Activated T-helper 1 cell treated with anti-CD3 and anti-CD28 coated beads, Interleukin-2, amount 50 U/mL, for 16 hours (primary cell): ENCODE results near the gene KMO.

ENCODE experiments used
- DNase-seq, 2 donors: peaks; one replicate each; pipeline ENCODE4 v3.0.0-alpha.2; 2020; ENCODE audit warnings: low read depth in 1 of 2, low spot score in 1 of 2

The KMO gene

DNA sequence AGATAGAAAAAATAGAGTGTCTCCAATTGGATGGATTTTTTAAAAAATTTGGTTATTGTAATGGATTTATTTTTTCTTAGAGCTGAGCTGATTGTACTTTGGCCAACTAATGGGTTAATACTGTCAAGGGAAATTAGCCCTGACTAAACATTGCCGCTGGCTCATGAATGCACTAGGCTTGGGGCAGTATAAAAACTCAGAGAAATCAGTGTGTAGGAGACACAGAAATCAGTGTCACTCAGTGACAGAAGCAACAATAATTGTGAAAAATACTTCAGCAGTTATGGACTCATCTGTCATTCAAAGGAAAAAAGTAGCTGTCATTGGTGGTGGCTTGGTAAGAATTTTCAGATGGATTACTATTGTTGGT lies at the start of gene KMO:
KMO (plus strand) TSS at position 217 of the 370 bp plus-strand sequence; CDS start at position 284, 67 bp downstream.
- DNase-seq, result no peak

DNA sequence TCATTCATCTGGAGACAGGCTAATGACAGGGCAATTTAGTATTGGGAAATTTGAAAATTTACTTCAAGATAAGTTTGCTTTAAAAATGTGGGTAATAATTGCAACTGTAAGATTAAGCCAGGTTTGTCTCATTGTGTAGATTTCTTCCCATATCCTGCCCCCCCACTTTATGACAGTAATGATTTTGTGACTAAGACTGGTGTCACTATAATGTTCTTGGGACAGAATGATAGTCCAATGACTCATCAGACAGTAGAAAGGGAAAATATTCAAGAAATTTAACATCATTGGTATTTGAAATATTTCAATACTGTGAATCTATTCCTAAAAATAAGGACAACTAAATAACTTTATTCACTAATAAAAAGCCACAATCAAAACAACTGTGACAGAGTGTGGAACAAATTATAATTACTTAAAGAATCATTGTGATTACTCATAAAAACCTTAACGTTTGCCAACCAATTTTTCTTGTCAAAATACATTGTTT lies 49.4 kb upstream of the KMO start:
- no peak for DNase-seq

DNA sequence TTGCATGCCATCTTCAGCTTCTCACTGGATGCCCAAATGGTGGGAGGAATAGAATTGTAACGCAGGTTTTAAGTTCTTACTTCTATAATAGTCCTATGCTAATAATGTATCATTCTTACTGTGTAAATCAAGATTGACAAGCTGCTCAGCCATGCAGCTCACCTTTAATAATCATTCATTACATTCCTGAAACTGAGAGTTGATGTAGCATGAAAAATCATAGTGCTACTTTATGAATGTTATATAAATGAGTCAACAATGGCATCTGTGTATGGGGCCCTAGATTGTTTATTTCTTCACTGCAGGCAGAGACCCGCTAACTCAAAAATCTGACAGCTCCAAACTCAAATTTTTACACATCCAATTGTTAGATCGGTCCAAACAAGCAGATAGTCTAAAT lies 47.0 kb upstream of the KMO start:
- DNase-seq, result no peak

DNA sequence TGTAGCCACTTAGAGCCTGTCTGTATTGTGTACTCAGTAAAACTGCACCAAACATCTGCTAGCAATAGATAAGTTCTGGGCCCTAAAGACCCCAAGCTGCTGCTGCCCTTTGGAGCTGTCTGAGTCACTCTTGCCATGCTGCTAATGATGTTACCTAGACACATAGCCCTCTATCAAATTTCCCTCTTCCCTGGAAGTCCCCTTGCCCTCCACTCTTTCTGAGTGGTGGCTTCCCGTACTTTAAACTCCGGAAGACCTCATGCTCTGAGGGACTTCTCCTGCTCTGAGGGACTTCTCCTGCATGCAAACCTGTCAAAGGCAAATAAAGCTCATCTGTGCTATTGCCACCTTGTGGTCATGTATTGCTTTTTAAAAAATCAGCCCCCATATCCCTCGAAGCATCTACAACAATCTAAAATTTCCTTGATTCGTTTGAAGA lies 46.6 kb upstream of the KMO start:
- no peak for DNase-seq

DNA sequence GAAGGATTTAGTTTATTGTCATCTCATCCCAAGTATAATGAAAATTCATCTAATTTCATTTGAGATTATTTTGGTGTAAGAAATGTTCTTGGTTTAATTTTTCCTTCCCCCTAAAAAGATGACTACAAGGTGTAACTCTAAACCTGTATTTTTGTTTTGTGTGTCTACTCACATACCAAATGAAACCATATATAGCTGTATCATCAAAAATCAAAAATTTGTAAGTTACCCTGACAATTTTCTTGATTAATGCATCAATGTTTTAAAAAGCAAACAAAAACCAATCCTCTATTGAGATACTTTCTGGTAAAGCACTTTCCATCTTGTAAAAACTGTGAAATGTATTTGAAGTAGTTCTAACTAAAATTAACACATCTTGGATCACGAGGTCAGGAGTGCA lies 43.4 kb upstream of the KMO start:
- no peak for DNase-seq

DNA sequence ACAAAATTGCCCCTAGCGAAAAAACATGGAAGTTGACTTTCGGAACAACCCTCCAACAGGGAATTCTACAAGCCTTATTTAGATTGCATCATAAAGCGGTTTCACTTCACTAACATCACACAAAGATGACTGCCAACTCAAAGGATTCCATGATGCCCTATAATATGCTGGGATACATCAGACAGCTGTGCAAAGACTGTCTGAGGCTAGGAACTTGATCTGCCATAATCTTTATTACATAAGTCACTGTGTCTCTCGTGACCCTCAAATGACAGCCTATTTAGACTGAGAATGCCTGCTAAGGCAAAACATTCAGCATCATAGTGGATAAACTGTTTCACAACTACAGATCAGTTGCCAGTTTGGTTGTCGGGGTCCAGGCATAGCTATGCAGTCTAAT lies 36.4 kb upstream of the KMO start:
- no peak for DNase-seq

DNA sequence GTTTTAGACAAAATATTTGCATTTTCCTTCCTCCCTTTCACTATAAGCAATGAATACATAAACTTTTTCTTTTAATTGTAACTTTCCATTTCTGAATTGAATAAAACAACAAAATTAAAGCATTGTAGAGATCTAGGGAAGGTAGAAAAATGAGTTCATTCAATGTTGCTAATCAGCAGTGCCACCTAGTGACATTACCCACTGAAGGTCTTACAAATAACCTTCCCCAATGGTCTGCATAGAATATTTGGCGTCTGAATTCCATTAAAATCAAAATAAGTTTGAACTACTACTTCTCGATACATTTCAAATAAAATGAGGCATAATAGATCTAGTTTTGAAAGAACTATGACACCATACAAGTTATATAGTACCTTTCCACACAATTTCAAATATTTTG lies 32.3 kb upstream of the KMO start:
- no peak for DNase-seq

DNA sequence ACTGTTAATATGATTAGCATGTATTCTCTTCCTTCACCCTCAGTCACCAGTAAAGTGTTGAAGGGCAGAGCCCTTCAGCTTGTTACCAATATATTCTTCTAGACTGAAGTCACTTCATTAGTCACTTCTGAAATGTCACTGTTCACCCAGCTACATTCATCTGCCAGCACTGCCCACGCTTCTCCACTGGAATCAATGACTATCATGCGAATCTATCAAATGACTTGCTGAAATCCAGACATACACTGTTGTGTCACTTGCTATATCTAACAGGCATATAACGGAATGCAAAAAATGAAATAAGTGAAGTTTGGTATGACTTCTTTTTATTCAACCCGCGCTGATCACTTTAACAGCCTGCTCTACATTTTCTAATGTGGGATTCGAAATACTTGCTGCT lies 28.7 kb upstream of the KMO start:
- DNase-seq, result no peak

DNA sequence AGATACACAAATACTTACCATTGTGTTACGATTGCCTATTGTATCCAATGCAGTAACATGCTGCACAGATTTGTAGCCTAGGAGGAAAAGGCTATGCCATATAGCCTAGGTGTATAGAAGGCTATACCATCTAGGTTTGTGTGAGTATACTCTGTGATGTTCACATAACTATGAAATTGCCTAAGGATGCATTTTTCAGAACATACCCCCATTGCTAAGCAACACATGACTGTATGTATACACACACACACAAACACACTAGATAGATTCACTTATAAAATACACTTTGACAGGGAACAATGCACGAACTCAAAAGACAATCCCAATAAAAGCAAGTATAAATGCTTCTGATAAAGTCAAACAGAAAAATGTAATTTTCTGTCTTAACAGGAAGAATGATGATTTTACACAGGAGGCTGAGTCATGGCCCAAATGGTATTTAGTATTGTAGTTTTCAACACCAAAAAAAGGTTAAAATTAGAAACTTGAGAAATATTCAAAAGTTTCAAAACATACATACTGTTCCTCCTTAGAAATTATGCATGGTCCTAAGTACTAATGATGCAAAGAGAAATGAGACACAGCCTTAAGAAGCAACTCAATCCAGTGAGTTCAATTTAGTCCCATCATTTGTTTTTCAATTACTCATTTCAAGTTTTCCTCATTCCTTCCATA lies 24.9 kb upstream of the KMO start:
- no peak for DNase-seq

DNA sequence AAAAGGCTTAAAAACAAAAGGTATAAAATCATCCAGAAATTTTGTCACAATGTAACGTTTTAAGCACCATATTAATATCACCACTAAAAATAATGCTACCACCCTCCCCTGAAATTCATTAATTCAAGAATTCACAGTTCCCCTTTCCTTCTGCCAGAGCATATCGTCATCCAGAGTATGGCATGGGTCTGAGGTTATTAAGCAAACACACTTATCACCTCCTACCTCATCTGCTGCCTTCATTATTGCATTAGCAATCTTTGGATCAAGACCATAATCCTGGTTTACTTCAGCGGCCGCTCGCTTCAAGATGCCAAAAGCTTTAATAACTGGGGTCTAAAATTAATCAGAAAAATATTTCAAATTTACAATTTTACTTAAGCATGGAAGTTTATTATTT lies 18.8 kb upstream of the KMO start:
- DNase-seq, result no peak

DNA sequence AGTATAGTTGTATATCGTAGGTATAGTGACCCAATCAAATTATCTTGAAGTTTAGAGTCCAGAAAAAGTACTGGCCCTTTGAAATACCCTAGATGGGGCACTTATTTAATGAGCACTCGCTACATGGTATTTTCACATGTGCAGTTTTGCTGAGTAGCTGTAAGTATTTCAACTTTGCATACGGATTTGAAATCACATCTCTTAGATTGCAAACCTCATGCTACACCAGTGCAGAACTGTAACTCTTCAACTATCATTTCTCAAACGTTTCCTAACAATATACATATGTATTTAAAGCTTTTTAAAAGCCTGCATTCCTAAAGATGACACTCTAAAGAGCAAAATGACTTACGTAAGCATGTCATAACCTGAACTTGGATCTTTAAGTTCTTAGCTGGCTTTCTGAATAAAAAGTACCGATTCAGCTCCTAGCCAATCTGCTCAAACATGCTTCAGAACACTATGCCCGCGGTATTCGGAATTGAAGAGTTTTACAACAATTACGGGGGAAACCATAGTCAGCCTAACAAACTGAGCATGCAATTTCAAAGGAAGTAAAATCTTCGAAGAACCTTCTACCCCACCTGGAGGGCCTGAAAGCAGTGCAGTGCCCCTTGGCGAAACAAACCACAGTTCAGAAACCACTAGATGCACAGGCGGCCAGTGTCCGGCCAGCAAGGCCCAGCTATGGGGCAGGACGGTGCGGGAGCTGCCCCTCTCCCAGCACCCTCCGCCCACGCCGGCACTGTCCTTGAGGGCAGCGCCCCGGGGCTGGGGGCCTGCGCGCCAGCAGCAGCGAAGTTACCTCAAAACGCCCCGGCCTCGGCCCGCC lies 13.5 kb upstream of the KMO start:
- no peak for DNase-seq

DNA sequence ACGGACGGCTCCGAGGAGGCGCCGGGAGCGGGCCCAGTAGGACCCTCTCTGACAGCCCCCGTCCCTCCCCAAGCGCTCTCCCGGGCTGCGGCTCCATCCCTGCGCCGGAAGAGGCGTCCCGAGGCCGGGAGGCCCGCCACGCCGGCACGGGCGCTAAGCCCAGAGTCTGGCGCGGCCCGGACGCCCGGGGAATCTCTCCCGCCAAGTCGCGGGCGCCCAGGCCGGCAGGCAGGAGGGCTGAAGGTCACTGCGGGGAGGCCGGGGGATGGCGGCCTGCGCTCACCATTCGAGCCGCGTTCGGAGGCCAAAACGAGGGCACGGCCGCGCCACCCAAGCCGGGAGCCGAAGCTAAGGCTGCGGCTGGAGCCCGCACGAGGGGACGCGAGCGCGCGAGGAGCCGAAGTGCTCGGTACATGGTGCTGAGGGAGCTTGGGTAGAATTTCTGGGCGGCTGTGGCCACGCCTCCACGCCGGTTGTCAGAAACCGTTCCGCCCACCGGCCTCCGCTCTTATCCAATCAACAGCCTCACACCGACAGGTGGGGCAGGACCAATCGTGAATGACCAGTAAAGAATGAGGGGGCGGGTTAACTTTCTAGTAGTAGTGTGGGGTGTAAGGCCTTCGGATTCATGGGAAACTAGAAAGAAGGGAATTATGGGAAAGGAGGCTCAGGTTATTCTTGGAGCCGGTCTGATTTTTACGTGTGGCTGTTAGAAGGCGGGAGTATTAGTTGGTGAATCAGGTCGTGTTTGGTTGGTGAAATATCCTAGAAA lies 12.7 kb upstream of the KMO start, which contains the start of gene FH:
FH (minus strand) TSS at position 448 of the 772 bp plus-strand sequence; CDS start at position 415, 33 bp downstream.
- peak; percentile 80 to 86 for DNase-seq

DNA sequence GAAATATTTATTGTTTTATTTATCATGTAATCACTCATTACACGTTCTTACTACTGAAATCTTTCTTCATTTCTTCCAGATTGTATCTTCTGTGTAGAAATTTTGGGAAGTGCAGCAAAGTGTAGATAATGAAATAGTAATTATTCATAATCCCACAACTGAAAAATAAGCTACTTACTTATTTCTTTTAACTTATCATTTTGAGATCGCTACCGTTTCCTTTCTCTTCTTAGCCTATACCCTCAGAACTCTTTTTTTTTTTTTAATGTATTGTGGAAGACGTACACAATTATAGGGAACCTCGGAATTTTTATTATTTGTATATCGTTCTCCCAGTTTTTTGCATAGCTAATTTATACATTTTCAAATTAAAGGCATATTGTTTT lies 12.1 kb upstream of the KMO start:
- no peak for DNase-seq

DNA sequence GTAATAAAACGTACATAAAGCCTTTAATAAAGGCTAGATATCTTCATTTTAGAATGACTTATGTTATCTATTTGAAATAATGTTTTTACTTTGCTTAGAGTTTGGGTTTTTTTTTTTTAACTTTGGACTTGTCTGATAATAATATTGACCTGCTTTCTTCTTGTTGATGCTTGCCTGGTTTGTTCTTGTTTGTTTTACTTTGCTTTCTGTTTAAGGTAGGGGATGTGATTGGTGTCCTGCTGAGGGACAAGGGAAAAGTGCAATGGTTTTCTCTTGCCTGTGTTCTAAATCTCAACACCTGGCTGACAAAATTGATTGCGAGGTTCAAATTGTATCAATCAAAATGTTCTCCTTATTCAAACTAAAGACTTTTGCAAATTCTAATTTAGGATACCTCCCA lies 10.5 kb upstream of the KMO start:
- DNase-seq, result no peak

DNA sequence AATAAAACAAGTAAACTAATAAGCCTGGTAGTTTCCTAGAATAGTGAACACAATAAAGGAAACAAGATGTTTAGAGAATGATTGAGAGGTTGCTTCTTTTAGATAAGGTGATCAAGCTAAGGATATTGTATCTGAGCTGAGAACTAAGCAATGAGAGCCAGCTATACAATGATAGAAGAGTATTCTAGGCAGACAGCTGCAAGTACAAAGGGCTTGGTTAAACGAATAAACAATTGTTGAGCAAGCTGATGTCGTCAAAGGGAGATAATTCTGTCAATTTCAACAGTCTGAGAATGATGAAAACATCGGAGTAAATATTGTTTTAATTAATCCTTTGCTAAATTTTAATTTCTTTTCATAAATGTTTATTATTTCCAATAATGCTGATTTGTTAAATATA lies 7.2 kb upstream of the KMO start:
- no peak for DNase-seq

DNA sequence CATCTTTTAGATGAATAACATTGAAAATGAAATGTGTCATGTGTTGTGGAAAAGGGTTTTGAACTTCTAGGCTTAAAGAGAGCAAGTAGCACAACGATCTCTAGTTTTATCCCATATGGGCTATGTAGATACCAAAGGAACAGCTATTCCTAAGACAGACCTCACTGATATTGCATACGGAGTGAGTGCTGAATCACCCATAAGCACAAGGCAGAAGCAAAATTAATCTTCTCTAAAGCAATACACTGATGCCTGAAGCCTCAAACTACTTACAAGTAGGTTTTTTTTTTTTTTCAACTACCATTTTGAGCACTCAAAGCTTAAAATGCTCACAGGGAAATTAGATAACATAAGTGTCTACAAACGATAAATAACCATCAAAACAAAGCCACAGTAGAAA lies 5.0 kb upstream of the KMO start:
- no peak for DNase-seq

DNA sequence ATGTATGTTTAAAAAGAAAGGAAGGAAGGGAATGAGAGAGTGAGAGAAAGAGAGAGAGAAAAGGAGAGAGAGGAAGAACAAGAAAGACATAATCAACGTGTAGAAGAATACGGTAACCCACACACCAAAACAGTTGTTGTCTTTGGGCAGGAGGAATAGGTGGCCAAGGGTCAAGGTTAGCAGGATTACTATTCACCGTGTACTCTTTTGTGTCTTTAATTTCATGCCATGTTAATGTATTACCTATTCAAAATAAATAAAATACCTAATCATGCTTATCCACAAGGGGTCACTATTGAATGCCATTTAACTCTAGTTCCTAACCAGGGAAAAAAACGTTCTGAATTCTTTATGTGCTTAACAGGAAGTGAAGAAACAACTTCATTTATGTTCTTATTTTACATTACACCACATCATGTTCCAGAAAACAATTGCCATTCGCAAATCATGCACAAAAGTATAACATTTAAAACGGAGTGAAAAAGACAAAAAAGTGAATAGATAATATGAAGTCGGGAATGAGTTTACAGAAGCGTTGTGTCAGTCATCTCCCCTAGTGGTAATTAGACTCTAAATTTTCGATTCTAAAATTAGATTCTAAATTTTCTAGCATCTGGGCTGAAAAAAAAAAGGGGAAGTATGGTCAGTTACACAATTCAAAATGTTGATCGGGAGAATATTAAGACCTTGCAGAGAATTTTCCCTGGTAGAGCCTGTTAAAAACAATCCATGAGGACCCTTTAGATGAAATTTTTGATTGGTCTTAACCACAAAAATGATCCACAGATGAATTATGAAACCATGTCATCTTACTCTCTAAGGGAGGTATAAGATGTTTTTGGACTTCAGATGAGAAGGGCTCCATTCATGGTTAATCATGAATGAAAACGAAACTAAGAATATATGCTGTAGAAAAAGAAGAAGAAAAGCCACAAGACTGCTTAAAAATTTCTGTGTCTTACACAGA lies 700 bp upstream of the KMO start:
- DNase-seq, result no peak

DNA sequence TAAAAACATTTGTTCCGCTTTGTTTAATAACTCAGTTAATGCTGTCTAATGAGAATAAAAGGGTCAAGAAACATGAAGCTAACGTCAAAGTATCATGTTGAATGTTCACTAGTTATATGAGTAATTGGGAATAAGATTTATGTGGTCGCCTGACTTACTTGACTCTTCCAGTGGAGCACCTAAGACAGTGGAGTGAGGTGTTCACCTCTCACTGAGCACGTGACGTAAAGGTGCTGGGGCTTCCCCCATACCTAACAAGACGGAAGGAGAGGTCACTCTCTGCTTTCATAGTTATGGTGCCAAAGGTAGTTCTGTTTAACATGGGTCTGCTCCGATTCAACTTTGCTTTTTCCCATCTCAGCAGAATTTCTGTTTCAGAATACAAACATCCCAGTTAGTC lies 686 bp downstream of the KMO start:
- DNase-seq, result no peak

DNA sequence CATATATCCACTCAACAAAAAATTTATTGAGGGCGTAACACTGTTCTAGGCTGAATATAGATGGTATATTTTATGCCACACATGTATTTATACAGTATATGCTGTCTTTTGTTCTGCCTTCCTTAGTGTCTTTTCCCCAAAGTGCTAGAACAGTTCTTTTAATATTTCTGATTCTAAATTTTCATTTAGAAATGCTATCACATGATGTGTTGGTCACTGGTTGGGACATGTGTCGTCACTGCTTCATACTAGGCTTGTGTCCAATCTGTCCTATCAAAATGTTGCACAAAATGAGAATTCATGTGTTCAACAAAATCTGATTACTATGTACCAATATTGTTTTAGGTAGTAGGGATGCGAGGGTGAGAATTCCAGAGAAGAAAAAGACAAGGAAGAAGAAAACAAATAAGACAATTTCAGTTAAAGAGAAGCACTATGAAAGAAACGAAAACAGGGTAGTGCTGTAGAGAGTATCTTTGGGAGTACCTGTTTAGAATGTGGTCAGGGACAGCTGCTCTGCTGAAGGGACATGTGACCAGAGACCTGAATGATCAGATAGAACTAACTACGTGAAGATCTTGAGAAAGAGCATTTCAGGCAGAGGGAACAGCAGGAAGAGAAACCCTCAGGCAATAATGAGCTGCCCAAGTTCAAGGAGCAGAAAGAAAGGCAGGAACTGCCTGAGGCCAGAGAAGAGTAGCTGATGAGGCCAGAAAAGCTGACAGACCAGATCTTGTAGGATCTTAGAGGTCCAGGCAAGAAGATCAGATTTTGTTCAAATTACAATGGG lies 1.3 kb downstream of the KMO start:
- no peak for DNase-seq

DNA sequence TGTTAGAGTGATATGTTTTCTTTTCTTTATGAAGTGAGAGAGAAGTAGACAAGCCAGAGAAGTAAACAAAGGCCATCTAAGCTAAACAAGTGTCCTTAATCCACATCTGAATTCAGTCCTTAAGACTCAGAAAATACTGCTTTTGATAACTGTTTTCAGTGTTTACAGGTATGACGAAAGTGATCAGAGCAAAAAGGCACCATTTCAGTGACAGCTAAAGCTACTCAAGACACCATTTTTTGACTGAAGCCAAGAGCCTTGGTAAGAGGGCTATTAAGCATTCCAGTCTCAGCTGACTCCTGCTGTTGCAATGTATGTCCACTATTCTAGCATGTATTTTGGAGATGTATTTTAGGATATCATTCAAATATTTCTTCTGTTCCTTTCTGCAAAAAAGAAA lies 4.1 kb downstream of the KMO start:
- no peak for DNase-seq
